GM12878 (cell line): Measurements from ENCODE around the gene MAP3K21. TPM values are rescaled to one million over a fixed set of nuclear protein-coding genes. Genes with fewer than 3 reads are reported as not detected.

ENCODE experiments used
- ATAC-seq: fragments of 200-7000 bp; cut with Tn5 transposase; 3 replicates; pipeline ENCODE4 v1.9.1; 2020; ENCODE audit warnings: mild to moderate bottlenecking, moderate library complexity
- BruUV-seq: library from RNA; stranded (reverse); fragments of 400-500 nt; replicated peaks from 2 replicates; lab custom pipeline; 2021; lab: Mats Ljungman, UMichigan
- CTCF ChIA-PET: fragments of 300-600 bp; sonication (Branson Sonifier 250); formaldehyde crosslinking; extraction: SDS; loops from one replicate; lab custom pipeline; 2021; ENCODE audit warnings: inconsistent platforms; lab: Yijun Ruan, JAX
- POLR2A ChIA-PET: fragments of 350-600 bp; formaldehyde crosslinking; extraction: SDS; loops from one replicate; lab custom pipeline; 2021; ENCODE audit warnings: inconsistent platforms; lab: Charles Lee
- RAD21 ChIA-PET: fragments of 300-600 bp; sonication (Branson Sonifier 250); formaldehyde crosslinking; loops from one replicate; lab custom pipeline; 2023; ENCODE audit warnings: antibody characterized with exemption; ENCODE audit not compliant: unreplicated experiment; lab: Charles Lee
- SMC1A ChIA-PET: fragments of 300-600 bp; sonication (Branson Sonifier 250); formaldehyde crosslinking; loops from one replicate; lab custom pipeline; 2023; ENCODE audit not compliant: unreplicated experiment, uncharacterized antibody; lab: Charles Lee
- DNase-seq: peaks from one replicate; pipeline ENCODE4 v3.0.0-alpha.2; 2011; ENCODE audit warnings: low read depth, low spot score
- FAIRE-seq: peaks from 3 replicates; lab custom pipeline; 2011; peaks lifted over from hg19 to GRCh38; lab: Jason Lieb, UNC
- H2AFZ ChIP-seq: 2 replicates; pipeline ENCODE4 v1.6.0; 2011; ENCODE audit warnings: low read depth, low read length, control low read depth; ENCODE audit not compliant: control insufficient read depth
- H3K27ac ChIP-seq: 2 replicates; pipeline ENCODE4 v1.5.1; 2011; ENCODE audit warnings: control low read depth; ENCODE audit not compliant: control insufficient read depth, insufficient read depth
- H3K27me3 ChIP-seq, 2 experiments: replicated peaks in 1 of 2; 2 replicates each; pipeline versions ENCODE4 v1.6.0 to v1.6.1; 2011; ENCODE audit warnings: low read length in 1 of 2; ENCODE audit not compliant: control insufficient read depth in 2 of 2, insufficient read depth in 2 of 2
- H3K36me3 ChIP-seq, 2 experiments: 2 replicates each; pipeline ENCODE4 v1.5.1; 2011; ENCODE audit warnings: low read length in 1 of 2; ENCODE audit not compliant: control insufficient read depth in 2 of 2, insufficient read depth in 2 of 2
- H3K4me1 ChIP-seq: 2 replicates; pipeline ENCODE4 v1.6.1; 2011; ENCODE audit warnings: mild to moderate bottlenecking, low read length, moderate library complexity, mixed read lengths; ENCODE audit not compliant: control insufficient read depth, insufficient read depth
- H3K4me2 ChIP-seq: 2 replicates; pipeline ENCODE4 v1.6.0; 2011; ENCODE audit warnings: control low read depth; ENCODE audit not compliant: control insufficient read depth, insufficient read depth
- H3K4me3 ChIP-seq: fragments of 200-600 bp; sonication (generic); 2 replicates; pipeline ENCODE4 v1.5.1; 2016
- H3K79me2 ChIP-seq: 2 replicates; pipeline ENCODE4 v1.6.0; 2011; ENCODE audit warnings: low read length; ENCODE audit not compliant: control insufficient read depth, insufficient read depth
- H3K9ac ChIP-seq: 2 replicates; pipeline ENCODE4 v1.8.0; 2011; ENCODE audit warnings: low read length, control low read depth, mixed read lengths; ENCODE audit not compliant: control insufficient read depth, insufficient read depth
- H3K9me3 ChIP-seq: replicated peaks from 3 replicates; pipeline ENCODE4 v1.5.1; 2011; ENCODE audit warnings: mild to moderate bottlenecking, low read length; ENCODE audit not compliant: control insufficient read depth, insufficient read depth
- H4K20me1 ChIP-seq: 2 replicates; pipeline ENCODE4 v1.6.0; 2011; ENCODE audit not compliant: control insufficient read depth, insufficient read depth
- ATF2 ChIP-seq: IDR thresholded peaks from 2 replicates; pipeline ENCODE4 v1.6.1; 2012; ENCODE audit warnings: low read length, inconsistent platforms
- BCLAF1 ChIP-seq: fragments of 450-650 bp; IDR thresholded peaks from 2 replicates; pipeline ENCODE4 v1.6.1; 2017; ENCODE audit warnings: antibody characterized with exemption, mild to moderate bottlenecking, moderate library complexity
- BHLHE40 ChIP-seq, 2 experiments: fragments of 450-650 bp in 1 of 2; IDR thresholded peaks; 2 replicates each; pipeline ENCODE4 v1.6.1; 2011 to 2017; ENCODE audit warnings: low read depth in 2 of 2, borderline replicate concordance in 1 of 2, improper control_type of control experiment in 1 of 2, low read length in 1 of 2, mild to moderate bottlenecking in 1 of 2
- EP300 ChIP-seq, 2 experiments: fragments of 150-350 bp in 1 of 2; IDR thresholded peaks; 2 replicates each; pipeline ENCODE4 v1.6.1; 2011 to 2012; ENCODE audit warnings: low read depth in 2 of 2, low read length in 2 of 2, borderline replicate concordance in 1 of 2, improper control_type of control experiment in 1 of 2, inconsistent platforms in 1 of 2; ENCODE audit not compliant: control insufficient read depth in 1 of 2
- EZH2 ChIP-seq: IDR thresholded peaks from 2 replicates; pipeline ENCODE4 v1.6.1; 2012; ENCODE audit warnings: low read depth, mild to moderate bottlenecking, control low read depth, inconsistent platforms, low read length, borderline replicate concordance; ENCODE audit not compliant: control insufficient read depth
- FOS ChIP-seq: IDR thresholded peaks from 3 replicates; pipeline ENCODE4 v1.6.1; 2011; ENCODE audit warnings: borderline replicate concordance; ENCODE audit not compliant: insufficient read length; ENCODE audit errors: extremely low read depth
- ZNF592 ChIP-seq: fragments of 450-650 bp; IDR thresholded peaks from 2 replicates; pipeline ENCODE4 v1.6.1; 2017; ENCODE audit warnings: mild to moderate bottlenecking, moderate library complexity
- WGBS: methylation state at CpG from one replicate; pipeline ENCODE4 v1.1.6; 2016; ENCODE audit warnings: low lambda C conversion rate; ENCODE audit not compliant: insufficient replicate concordance, insufficient coverage; ENCODE audit errors: missing lambda C conversion rate; 5-methylcytosine and 5-hydroxymethylcytosine counted together
- in situ Hi-C: fragments of 300-500 bp; cut with MboI; formaldehyde crosslinking; loops from 9 replicates; pipeline ENCODE4 v1.14.3; 2018; ENCODE audit warnings: mixed read lengths
- intact Hi-C: fragments of 100-400 bp; cut with micrococcal nuclease; formaldehyde crosslinking; loops from one replicate; pipeline ENCODE4 v1.14.2; 2022; ENCODE audit not compliant: unreplicated experiment
- polyA plus RNA-seq, 11 experiments: library from polyadenylated mRNA; depleted of rRNA in 4 of 11; unstranded in 6 of 11; stranded (reverse) in 5 of 11; fragments of >200 nt; fragmentation: Nextera tagmentation in 4 of 11; fragmentation: Illumina TruSeq in 1 of 11; extraction: Ambion mirVana in 4 of 11; extraction: Trizol in 1 of 11; gene quantifications; 1 replicate in 1 of 11; 2 replicates in 10 of 11; pipeline versions ENCODE4 v1.2.1 to v1.2.3, GENCODE V29; 2011 to 2016; ENCODE audit warnings: inconsistent platforms in 2 of 11, missing spikeins in 2 of 11, low read depth in 1 of 11
- total RNA-seq, 4 experiments: library from RNA; depleted of rRNA in 3 of 4; stranded (reverse); fragments of >200 nt in 3 of 4; fragmentation: Illumina TruSeq in 1 of 4; extraction: Trizol in 1 of 4; gene quantifications; 2 replicates each; pipeline versions ENCODE4 v1.2.1 to v1.2.3, GENCODE V29; 2013 to 2021

The MAP3K21 gene
- total and polyA plus RNA-seq, 10 of the 15 experiments (the other 5 are each of a cell fraction or from before 2014, with no cell fraction given): 0.02 to 0.21 (median 0.09) TPM; not detected in 1

GRCh38 chr1:233333086-233333485 is 5.6 kb downstream of the MAP3K21 start:
- H3K36me3 ChIP-seq: no peaks in the 10 kb centered on the region
- FAIRE-seq: no peak
- POLR2A ChIA-PET: no interaction called here
- in situ Hi-C loops: no loop called here
- no peak overlapping the region for H3K4me2 ChIP-seq
- WGBS: 95% methylated on average over 1 of the region's 1 CpG
- H3K27me3 ChIP-seq: peaks cover 0 to 3% of the 10 kb centered on the region in 2 experiments; a peak in 3 of 4 replicates
- H3K4me1 ChIP-seq: no peaks in the 10 kb centered on the region; the same call in 1 of the 2 replicates
- no peak for ATAC-seq
- H3K27ac ChIP-seq: no peak overlapping the region
- SMC1A ChIA-PET: interaction anchor here (0.9 to 1.3 kb wide), 2 partner anchors 9 to 25 kb away, joined by 3 to 4 read pairs; no protein-coding TSS in a partner anchor
- no TSS peak for BruUV-seq
- RAD21 ChIA-PET: interaction anchor here (1.2 kb wide), 1 partner anchor 954 kb away, joined by 3 read pairs; no protein-coding TSS in a partner anchor
- no peak overlapping the region for H2AFZ ChIP-seq
- no peak overlapping the region for H3K9ac ChIP-seq
- H3K4me3 ChIP-seq: no peak overlapping the region
- H3K79me2 ChIP-seq: no peaks in the 10 kb centered on the region
- intact Hi-C loops: no loop called here
- CTCF ChIA-PET: interaction anchor here (0.6 to 1.1 kb wide), 4 partner anchors 9 to 50 kb away, joined by 3 read pairs; no protein-coding TSS in a partner anchor
- no peaks in the 10 kb centered on the region for H4K20me1 ChIP-seq
- no peaks in the 10 kb centered on the region for H3K9me3 ChIP-seq
- no peak for DNase-seq
- TF ChIP-seq EZH2 (no peak), BHLHE40 (IDR thresholded peaks at IDR 0.05; ENCODE audit: borderline replicate concordance in 1 of 2, low read depth in 2 of 2, low read length in 1 of 2) (no peak), FOS (no peak), ATF2 (no peak), EP300 (IDR thresholded peaks at IDR 0.05; ENCODE audit: borderline replicate concordance in 1 of 2, control insufficient read depth in 1 of 2, low read depth in 2 of 2, low read length in 2 of 2) (no peak), BCLAF1 (no peak), ZNF592 (no peak)
